SKM-1 treated with dmso at 0.1 percent for 144 hours (cell line): ENCODE data around the gene HCN3.
"Not testable (repeated sequence)": the region's sequence is repeated elsewhere in the genome, so short reads cannot be mapped to it uniquely, and the experiment has no call there.

Source experiments
- DNase-seq: peaks from one replicate; lab custom pipeline; 2025; ENCODE audit not compliant: unreplicated experiment; lab: John Stamatoyannopoulos, UW

HCN3 gene

DNA sequence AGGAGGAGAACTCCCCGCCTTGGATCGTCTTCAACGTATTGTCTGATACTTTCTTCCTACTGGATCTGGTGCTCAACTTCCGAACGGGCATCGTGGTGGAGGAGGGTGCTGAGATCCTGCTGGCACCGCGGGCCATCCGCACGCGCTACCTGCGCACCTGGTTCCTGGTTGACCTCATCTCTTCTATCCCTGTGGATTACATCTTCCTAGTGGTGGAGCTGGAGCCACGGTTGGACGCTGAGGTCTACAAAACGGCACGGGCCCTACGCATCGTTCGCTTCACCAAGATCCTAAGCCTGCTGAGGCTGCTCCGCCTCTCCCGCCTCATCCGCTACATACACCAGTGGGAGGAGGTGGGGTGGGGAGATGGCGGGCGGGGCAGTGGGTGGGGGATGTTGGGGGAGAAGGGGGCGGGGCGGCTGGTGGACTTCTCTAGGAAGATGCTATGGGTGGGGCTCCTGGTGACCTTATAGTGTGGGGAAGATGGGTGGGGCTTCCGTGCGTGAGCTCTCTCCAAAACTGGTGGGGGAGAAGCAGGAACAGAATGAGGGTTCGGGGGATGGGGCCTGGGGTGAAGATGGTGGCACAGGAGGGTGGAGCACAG, 5.3 kb downstream of the HCN3 start:
- DNase-seq = no peak

DNA sequence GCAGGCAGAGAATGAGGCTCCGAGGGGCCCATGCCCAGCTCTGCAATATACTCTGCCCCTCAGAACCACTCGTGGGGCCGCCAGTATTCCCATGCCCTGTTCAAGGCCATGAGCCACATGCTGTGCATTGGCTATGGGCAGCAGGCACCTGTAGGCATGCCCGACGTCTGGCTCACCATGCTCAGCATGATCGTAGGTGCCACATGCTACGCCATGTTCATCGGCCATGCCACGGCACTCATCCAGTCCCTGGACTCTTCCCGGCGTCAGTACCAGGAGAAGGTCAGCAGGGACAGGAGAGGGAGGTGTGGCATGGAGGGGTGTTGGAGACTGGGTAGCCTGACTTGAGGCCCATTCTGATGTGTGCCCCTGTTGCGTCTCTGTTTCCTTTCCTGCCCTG, 7.2 kb downstream of the HCN3 start:
- DNase-seq = no peak

DNA sequence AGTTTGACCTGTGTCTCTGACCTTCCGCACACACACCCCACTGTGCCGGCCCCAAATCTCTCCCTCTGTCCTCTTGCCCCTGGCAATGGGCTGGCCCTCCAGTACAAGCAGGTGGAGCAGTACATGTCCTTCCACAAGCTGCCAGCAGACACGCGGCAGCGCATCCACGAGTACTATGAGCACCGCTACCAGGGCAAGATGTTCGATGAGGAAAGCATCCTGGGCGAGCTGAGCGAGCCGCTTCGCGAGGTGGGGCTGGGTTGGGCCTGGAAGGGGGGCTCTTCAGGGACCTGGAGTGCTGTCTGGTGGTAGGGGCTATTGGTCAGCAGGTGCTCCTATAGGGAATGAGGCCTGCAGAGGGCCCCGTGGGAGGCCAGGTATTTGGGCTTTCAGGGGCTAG, 7.8 kb downstream of the HCN3 start:
- DNase-seq = no peak

DNA sequence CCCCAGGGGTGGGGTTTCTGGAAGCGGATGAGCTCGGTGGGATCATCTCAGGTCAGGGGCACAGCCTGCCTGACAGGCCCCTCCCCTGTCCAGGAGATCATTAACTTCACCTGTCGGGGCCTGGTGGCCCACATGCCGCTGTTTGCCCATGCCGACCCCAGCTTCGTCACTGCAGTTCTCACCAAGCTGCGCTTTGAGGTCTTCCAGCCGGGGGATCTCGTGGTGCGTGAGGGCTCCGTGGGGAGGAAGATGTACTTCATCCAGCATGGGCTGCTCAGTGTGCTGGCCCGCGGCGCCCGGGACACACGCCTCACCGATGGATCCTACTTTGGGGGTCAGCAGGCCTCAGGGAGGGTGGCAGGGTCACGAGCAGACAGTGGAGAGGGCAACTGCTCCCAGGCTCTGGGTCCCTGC, 8.4 kb downstream of the HCN3 start:
- no peak for DNase-seq

DNA sequence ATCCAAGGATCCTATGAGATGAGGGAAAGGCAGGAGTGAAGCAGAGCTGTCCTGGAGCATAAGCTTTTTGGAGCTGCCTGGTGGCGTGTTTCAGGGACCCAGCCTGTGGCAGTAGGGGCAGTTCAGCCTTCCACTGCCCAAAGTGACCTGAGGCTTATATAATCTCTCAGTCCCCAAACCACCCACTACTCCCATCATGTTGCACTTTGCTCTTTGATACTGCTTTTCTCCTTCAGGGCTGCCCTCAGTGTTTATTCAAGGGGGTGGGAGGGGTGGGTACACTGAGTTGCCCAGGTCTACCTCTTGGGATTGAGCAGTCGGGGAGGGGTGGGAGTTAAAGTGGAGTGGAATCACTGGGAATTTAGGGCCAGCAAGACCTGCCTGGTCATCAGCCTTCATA, 9.3 kb downstream of the HCN3 start:
- no peak for DNase-seq

DNA sequence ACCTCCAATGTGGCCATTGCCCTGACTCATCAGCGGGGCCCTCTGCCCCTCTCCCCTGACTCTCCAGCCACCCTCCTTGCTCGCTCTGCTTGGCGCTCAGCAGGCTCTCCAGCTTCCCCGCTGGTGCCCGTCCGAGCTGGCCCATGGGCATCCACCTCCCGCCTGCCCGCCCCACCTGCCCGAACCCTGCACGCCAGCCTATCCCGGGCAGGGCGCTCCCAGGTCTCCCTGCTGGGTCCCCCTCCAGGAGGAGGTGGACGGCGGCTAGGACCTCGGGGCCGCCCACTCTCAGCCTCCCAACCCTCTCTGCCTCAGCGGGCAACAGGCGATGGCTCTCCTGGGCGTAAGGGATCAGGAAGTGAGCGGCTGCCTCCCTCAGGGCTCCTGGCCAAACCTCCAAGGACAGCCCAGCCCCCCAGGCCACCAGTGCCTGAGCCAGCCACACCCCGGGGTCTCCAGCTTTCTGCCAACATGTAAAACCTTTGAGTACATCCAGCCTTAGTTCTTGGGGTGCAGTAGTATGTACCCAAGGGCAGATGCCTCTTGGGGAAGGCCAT, 10.8 kb downstream of the HCN3 start:
- no peak for DNase-seq

DNA sequence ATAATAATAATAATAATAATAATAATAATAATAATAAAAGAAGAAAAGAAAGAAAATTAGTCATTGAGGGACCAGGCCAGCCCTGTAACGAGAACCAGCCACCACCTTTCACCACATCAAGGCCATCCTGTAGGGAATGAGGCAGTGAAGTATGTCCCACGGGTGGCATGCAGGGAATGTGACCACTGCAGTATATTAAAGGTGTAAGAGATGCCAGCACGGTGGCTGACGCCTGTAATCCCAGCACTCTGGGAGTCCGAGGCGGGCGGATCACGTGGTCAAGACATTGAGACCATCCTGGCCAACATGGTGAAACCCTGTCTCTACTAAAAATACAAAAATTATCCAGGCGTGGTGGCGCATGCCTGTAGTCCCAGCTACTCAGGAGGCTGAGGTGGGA, 13.7 kb downstream of the HCN3 start:
- not testable (repeated sequence) for DNase-seq

DNA sequence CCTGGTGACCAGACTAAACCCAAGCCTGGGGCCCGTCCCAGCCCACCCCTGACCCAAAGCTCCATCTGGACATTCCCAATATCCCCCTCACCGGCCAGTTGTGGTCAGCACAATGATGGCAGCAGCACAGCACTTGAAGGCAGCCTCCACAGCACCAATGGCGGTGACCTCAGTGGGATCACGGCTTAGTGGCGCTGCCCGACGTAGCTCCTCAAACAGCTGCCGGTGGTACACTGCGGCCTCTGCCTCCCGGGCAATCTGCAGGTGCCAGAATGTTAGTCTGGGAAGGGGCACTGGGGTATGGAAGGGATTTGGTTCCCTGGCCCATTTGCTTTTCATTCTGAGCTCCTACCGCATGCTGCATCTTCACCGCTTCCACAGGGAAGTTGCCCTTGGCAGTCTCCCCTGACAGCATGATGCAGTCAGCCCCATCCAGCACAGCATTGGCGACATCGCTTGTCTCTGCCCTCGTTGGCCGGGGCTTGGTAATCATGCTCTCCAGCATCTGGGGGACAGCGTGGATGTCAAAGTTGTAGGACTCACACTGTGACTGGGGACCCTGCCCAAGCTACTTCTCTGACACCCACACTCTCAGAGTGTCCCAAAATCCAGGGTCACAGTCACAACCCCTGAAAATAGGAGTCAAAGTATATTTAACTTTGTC, 16.0 kb downstream of the HCN3 start:
- DNase-seq = no peak

DNA sequence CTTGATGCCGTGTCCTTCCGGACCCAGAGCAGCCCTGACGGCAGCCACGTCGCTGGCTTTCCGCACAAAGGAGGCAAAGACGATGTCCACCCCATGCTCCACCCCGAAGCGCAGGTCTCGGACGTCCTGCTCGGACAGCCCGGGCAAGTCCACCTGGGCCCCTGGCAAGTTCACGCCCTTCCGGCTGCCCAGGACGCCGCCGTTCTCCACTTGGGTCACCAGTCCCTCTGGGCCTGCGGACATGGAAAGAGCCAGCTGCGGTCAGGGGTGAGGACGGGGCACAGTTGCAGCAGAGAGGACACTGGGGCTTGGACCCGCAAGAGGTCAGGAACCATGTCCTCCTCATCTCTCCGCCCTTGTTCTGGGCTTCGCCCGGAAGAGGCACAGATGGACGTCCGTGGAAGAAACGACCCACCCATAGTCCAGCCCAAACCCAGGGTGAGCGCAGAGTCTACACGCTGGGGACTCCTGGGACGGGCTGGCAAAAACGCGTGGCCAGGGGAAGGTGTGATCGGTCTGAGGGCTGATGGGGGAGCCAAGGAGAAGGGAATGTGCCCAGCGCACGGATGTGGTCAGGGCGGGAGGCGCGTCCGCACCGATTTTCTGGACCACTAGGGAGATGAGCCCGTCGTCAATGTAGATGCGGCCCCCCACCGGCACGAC, 17.4 kb downstream of the HCN3 start:
- no peak for DNase-seq

DNA sequence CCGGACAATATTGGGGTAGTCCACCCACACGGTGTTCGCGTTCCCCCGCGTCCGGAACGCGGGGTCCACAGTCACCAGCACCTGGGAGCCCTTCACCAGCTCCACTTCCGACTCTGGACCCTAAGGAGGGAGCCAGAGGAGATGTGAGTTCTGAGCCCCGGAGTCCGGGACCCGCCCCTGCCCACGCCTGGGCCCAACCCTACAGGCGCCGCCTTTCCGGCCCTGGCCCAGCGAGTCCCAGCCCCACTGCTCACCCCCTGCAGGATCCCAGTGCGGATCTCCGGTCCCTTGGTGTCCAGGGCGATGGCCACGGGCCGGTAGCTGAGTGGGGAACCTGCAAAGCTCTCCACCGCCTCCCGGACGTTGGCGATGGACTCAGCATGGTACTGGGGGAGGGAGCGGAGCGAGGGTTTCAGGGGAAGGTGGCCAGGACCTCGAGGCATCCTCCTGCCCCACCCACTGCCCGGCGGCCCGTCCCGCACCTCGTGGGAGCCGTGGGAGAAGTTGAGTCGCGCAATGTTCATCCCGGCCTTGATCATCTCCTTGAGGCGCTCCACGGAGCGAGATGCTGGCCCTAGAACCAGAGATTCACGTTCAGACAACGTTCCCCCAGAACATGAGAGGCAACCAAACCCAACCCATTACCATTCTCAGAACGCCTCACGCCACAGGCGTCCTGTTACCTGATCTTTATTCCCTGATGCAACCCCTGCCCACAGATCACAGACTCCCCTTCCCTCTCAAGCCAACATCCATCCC, 18.1 kb downstream of the HCN3 start:
- DNase-seq = no peak

DNA sequence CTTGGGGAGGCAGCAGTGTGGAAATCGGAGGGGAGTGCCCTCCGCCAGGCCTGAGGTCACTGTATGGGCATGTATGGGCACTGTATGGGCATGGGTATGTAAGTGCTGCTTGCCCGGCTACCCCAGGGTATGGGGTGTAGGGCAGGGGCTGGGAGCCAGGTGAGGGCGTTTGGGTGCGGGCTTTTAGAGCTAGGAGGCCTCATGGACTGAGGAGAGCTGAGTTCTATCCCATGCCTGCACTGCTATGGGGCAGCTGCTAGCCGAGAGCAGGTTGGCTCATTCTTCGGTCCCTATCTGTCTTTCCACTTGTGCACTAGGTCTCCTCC, 18.6 kb downstream of the HCN3 start:
- DNase-seq = no peak

DNA sequence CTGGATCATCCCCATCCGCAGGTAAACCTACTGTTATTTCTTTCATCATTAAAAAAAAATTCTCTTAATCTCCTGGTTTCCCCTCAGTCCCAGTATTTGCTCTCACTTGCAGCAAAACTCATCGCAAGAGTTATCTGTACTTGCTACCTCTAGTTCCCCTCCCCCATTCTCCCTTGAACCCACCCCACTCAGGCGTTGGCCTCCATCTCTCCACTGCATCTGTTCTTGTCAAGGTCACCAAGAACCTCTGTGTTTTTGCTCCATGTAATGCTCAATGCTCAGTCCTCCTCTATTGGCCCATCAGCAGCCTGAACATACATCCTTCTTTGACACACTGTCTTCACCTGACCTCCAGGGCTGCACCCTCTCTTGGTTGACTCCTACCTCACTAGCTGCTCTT, 19.4 kb downstream of the HCN3 start:
- DNase-seq = no peak

DNA sequence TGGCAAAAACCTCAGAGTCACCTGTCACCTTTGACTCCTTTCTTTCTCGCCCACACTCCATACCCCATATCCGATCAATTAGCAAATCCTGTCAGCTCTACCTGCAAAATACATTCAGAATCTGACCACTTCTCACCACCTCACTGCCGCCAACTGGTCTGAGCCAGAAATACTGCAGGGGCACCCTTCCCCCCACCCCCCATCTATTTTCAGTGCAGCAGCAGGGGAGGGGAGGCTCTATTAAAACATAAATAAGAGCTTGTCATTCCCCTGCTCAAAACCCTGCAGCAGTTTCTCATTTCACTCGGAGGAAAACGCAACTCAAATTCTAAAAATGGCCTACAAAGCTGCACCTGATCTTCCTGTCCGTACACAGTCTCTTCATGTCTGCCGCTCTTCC, 20.1 kb downstream of the HCN3 start:
- no peak for DNase-seq

DNA sequence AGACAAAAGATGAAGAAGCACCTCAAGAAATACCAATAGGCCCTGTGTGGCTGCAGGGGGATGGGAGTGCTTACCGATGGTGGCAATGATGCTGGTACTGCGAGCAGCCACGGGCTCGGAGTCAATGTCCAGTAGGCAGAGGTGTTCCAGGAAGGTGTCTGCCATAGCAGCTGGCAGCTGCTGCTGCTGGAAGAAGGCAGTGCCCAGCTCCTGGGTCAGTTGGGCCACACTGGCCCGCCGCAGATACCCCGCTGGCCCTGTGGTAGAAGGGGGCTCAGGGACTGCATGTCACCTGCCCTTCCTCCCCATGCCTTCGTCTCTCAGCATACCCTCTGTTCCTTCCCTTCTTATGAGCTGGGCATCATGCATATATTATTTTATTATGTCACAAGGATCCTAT, 22.8 kb downstream of the HCN3 start:
- DNase-seq = no peak

DNA sequence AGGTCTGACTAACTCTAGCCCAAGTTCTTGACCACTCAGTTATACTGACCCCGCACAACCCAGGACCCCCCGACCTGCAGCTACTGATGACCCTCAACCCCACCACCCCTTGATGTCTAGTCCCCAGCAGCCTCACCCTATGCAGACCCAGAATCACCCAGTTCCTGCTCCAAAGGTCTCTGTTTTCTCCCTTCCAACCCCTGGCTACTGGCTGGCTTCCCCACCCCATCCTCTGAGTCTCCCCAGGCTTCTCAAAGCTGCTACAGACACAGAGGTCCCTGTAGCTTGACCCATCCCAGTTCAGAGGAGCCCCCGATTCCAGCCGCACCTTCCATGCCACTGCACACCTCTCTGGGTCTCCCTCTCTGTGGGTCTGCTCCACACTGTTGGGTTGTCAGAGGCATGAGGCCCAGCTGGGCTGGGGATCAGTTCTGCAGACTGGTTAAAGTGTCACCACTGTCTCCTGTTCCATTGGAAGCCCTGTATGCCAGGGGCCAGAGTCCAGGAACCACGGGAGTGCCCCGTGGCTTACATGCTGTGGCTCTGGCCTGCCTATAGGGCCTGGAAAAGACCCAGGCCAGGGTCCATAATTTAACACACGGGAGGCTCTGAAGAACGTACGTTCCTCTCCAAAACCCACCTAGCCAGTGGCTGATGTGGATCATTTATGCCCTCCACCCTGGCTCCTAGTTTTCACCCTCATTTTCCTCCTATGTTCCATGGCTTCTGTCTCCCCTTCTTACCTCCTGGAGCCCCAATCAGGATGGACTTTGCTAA, 23.5 kb downstream of the HCN3 start:
- no peak for DNase-seq

DNA sequence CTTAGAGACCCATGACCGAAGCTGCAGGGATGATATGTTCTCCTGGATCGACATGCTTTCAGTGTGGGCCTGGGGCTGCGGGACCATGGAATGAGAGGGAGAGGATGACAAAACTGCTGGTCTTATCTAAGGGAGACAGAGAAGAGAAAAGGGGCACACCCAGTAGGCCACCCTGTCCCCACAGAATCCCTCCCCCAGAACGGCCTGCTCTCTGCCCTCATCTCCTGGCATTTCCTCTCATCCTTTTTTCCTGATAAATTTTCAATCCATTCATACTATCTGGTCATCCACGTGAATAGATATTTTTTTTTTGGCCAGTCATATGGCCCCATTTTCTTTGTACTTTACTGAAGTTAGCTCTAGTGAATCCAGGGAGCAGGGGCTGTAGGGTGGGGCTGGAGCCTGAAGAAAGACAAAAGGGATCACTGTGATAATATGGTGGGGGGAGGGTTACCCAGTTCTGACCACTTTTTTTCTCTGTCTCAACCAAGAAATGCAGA, 24.1 kb downstream of the HCN3 start, which contains the start of gene PKLR:
Gene PKLR, minus strand, starts transcription at position 97 of the 500 bp plus-strand sequence. Its CDS starts 43 bp downstream, at position 54.
- no peak for DNase-seq

DNA sequence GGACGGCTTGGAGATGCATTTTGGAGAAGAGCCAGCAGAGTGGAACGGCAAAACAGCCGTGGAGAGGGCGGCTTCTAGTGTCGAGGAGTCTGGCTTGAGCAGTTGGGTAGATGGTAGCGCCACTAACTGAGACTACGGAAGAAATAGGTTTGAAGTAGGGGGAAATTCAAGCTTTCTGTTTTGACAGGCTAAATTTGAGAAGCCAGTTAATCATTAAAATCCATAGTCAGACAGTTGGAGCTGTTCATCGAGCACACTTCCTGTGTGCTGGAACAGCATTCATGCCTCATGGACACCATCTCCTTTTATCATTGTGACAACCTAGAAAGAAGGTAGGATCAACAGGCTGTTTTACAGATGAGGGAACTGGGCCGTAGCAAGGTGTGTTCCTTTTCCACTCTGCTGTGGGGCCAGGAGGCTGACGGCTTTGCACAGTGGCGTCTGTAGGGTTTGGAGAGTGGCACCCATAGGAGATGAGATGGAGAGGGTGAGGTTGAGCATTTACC, 27.3 kb downstream of the HCN3 start:
- no peak for DNase-seq

DNA sequence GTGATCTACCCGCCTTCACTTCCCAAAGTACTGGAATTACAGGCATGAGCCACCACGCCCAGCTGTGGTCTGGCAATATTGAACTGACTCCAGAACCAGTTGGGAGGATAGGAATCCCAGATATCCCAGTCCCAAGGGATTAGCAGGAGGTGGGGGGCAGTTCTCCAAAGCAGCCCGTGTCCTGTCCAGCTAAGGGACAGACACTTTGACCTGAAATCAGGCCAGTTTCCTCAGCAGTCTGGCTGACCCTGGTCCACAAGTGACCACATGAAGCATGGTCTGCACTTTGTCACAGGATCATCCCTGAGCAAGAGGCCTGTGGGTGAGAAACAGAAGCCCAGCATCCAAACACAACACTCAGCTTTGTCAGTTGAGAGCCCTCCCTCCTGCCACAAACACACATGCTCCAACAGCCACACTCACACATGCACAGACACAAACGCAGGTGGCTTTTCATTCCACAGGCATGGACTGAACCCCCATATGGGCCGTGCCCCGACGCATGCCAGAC, 28.7 kb downstream of the HCN3 start:
- no peak for DNase-seq

DNA sequence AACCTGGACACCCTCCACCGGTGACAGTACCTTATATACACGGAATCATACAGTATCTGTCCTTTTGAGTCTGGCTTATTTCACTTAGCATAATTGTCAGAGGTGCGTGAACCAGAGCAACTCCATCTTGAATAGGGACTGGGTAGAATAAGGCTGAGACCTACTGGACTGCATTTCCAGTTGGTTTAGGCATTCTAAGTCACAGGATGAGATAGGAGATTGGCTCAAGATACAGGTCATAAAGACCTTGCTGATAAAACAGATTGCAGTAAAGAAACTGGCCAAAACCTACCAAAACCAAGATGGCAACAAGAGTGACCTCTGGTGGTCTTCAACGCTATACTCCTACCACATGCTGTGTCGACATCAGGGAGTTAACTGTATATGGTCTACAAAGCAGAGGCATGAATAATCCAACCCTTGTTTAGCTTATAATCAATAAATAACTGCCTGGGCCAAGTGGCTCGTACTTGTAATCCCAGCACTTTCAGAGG, 30.0 kb downstream of the HCN3 start:
- DNase-seq = peak; percentile 25
